WTC11 (cell line): ENCODE results near the gene PTPRT. TPM values are rescaled to one million over a fixed set of nuclear protein-coding genes. Genes with fewer than 3 reads are reported as not detected.

Experiments used
- ATAC-seq: fragments of 200-7000 bp; cut with Tn5 transposase; 2 replicates; pipeline ENCODE4 v1.10.0; 2021; ENCODE audit warnings: mild to moderate bottlenecking, moderate library complexity
- CTCF ChIA-PET: fragments of 300-600 bp; sonication (Branson Sonifier 250); formaldehyde crosslinking; loops from one replicate; lab custom pipeline; 2021; ENCODE audit warnings: antibody characterized with exemption; lab: Charles Lee
- POLR2A ChIA-PET: fragments of 350-600 bp; sonication (Branson Sonifier 250); formaldehyde crosslinking; loops from one replicate; lab custom pipeline; 2021; ENCODE audit warnings: antibody characterized with exemption; lab: Charles Lee
- DNase-seq: peaks from one replicate; pipeline ENCODE4 v3.0.0; 2021; ENCODE audit warnings: low spot score
- H3K27ac Mint-ChIP-seq: 2 replicates; pipeline ENCODE4 v1.8.0; 2021; ENCODE audit warnings: mixed read lengths
- H3K27me3 Mint-ChIP-seq: 2 replicates; pipeline ENCODE4 v1.8.0; 2021; ENCODE audit warnings: low read depth, mild to moderate bottlenecking, moderate library complexity, mixed read lengths
- H3K36me3 Mint-ChIP-seq: 2 replicates; pipeline ENCODE4 v1.8.0; 2021; ENCODE audit warnings: mixed read lengths
- H3K4me1 Mint-ChIP-seq: 2 replicates; pipeline ENCODE4 v1.8.0; 2022; ENCODE audit warnings: mixed read lengths
- H3K4me3 Mint-ChIP-seq: 2 replicates; pipeline ENCODE4 v1.8.0; 2021; ENCODE audit warnings: mild to moderate bottlenecking, moderate library complexity, mixed read lengths
- H3K9me3 Mint-ChIP-seq: 2 replicates; pipeline ENCODE4 v1.8.0; 2021; ENCODE audit warnings: mixed read lengths
- ATF1 ChIP-seq: sonication (generic); formaldehyde crosslinking; IDR thresholded peaks from 2 replicates; pipeline ENCODE4 v1.8.1; 2023; ENCODE audit warnings: mild to moderate bottlenecking, moderate library complexity, missing genetic modification reagents
- CREB1 ChIP-seq: sonication (generic); formaldehyde crosslinking; IDR thresholded peaks from 2 replicates; pipeline ENCODE4 v1.8.0; 2023; ENCODE audit warnings: mild to moderate bottlenecking, missing genetic modification reagents
- CTCF ChIP-seq: fragments of 200-600 bp; IDR thresholded peaks from 2 replicates; pipeline ENCODE4 v1.8.0; 2022; ENCODE audit warnings: antibody characterized with exemption
- E2F1 ChIP-seq: sonication (generic); formaldehyde crosslinking; IDR thresholded peaks from 2 replicates; pipeline ENCODE4 v1.8.0; 2022; ENCODE audit warnings: mild to moderate bottlenecking, missing genetic modification reagents
- E2F5 ChIP-seq: sonication (generic); formaldehyde crosslinking; IDR thresholded peaks from 2 replicates; pipeline ENCODE4 v1.8.1; 2022; ENCODE audit warnings: mild to moderate bottlenecking, moderate library complexity, missing genetic modification reagents
- ESRRA ChIP-seq: sonication (generic); formaldehyde crosslinking; IDR thresholded peaks from 2 replicates; pipeline ENCODE4 v1.8.1; 2022; ENCODE audit warnings: mild to moderate bottlenecking, missing genetic modification reagents, borderline replicate concordance
- FOXP1 ChIP-seq: sonication (generic); formaldehyde crosslinking; IDR thresholded peaks from 2 replicates; pipeline ENCODE4 v1.8.0; 2022; ENCODE audit warnings: missing genetic modification reagents, mild to moderate bottlenecking, moderate library complexity, borderline replicate concordance
- IRF2 ChIP-seq: sonication (generic); formaldehyde crosslinking; IDR thresholded peaks from 2 replicates; pipeline ENCODE4 v1.8.0; 2022; ENCODE audit warnings: low read depth, missing genetic modification reagents, borderline replicate concordance
- JAZF1 ChIP-seq: fragments of 250-450 bp; sonication (Bioruptor Pico); IDR thresholded peaks from 2 replicates; pipeline ENCODE4 v1.9.0; 2021; ENCODE audit warnings: moderate library complexity, mild to moderate bottlenecking, inconsistent platforms
- JUN ChIP-seq: sonication (generic); formaldehyde crosslinking; IDR thresholded peaks from 2 replicates; pipeline ENCODE4 v1.8.0; 2023; ENCODE audit warnings: mild to moderate bottlenecking, missing genetic modification reagents
- NFATC4 ChIP-seq: fragments of 250-450 bp; sonication (Bioruptor Pico); IDR thresholded peaks from 2 replicates; pipeline ENCODE4 v1.9.0; 2021; ENCODE audit warnings: mild to moderate bottlenecking
- NR1H2 ChIP-seq: sonication (generic); formaldehyde crosslinking; IDR thresholded peaks from 2 replicates; pipeline ENCODE4 v1.9.0; 2021; ENCODE audit warnings: mild to moderate bottlenecking, moderate library complexity, missing genetic modification reagents
- TCF7 ChIP-seq: sonication (generic); formaldehyde crosslinking; IDR thresholded peaks from 2 replicates; pipeline ENCODE4 v1.8.0; 2022; ENCODE audit warnings: mild to moderate bottlenecking, low read depth, missing genetic modification reagents, moderate library complexity
- ZBTB43 ChIP-seq: sonication (generic); formaldehyde crosslinking; IDR thresholded peaks from 2 replicates; pipeline ENCODE4 v1.8.1; 2023; ENCODE audit warnings: mild to moderate bottlenecking, missing genetic modification reagents
- ZMAT4 ChIP-seq: fragments of 250-450 bp; sonication (Bioruptor Pico); IDR thresholded peaks from 2 replicates; pipeline ENCODE4 v1.9.0; 2021; ENCODE audit warnings: mild to moderate bottlenecking
- ZNF138 ChIP-seq: sonication (generic); formaldehyde crosslinking; conservative IDR thresholded peaks from 2 replicates; pipeline ENCODE4 v1.8.1; 2022; ENCODE audit warnings: mild to moderate bottlenecking, moderate library complexity, missing genetic modification reagents
- ZNF263 ChIP-seq: sonication (generic); formaldehyde crosslinking; IDR thresholded peaks from 2 replicates; pipeline ENCODE4 v1.8.1; 2022; ENCODE audit warnings: low read depth, mild to moderate bottlenecking, moderate library complexity, missing genetic modification reagents
- ZNF317 ChIP-seq: sonication (generic); formaldehyde crosslinking; IDR thresholded peaks from 2 replicates; pipeline ENCODE4 v1.8.1; 2023; ENCODE audit warnings: low read depth, mild to moderate bottlenecking, moderate library complexity, missing genetic modification reagents, borderline replicate concordance
- total RNA-seq: library from RNA; stranded (reverse); gene quantifications from 3 replicates; pipeline ENCODE4 v1.2.3, GENCODE V29; 2021
- TF ChIP-seq, protein P1 (sequence below): sonication (generic); formaldehyde crosslinking; IDR thresholded peaks from 2 replicates; pipeline ENCODE4 v1.8.0; 2022; ENCODE audit warnings: mild to moderate bottlenecking, missing genetic modification reagents
- TF ChIP-seq, protein P2 (sequence below): sonication (generic); formaldehyde crosslinking; conservative IDR thresholded peaks from 2 replicates; pipeline ENCODE4 v1.8.1; 2022; ENCODE audit warnings: mild to moderate bottlenecking, missing genetic modification reagents
- TF ChIP-seq, protein P3 (sequence below): sonication (generic); formaldehyde crosslinking; IDR thresholded peaks from 2 replicates; pipeline ENCODE4 v1.8.0; 2023; ENCODE audit warnings: missing genetic modification reagents

The PTPRT gene
- total RNA-seq, 1 experiment from 2014 or later = 1.1 TPM

- TF ChIP-seq E2F1 (CRISPR knock-in tag) (no peak), ESRRA (CRISPR knock-in tag) (no peak), ZNF317 (CRISPR knock-in tag) (no peak), ZNF263 (no peak), CTCF (no peak), FOXP1 (CRISPR knock-in tag) (no peak)
- TF ChIP-seq, protein P1, sequence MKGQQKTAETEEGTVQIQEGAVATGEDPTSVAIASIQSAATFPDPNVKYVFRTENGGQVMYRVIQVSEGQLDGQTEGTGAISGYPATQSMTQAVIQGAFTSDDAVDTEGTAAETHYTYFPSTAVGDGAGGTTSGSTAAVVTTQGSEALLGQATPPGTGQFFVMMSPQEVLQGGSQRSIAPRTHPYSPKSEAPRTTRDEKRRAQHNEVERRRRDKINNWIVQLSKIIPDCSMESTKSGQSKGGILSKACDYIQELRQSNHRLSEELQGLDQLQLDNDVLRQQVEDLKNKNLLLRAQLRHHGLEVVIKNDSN (CRISPR knock-in tag) = no peak
- TF ChIP-seq, all 79 proteins: peak for 0
Observed at GRCh38 chr20:42756991-42757390, 432.7 kb downstream of the PTPRT start (continued).

DNA sequence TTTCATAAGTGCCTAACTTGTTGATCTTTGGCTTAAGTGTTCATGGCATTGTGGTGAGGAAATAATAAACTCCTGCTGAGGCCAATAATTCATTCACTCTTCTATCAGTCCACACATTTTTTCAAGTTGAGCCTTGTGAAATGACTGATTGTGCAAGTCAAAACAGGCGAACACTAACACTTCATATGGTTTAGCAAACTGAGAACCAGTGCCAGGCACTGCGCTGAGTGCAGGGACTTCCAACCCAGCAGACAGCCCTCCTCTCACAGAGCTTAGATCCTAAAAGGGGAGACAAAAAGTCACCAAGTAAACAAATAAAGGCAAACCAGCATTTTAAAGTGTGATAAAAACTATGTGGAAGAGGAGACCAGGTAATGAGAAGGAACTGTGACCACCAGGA is 435.0 kb downstream of the PTPRT start:
- no peak overlapping the region for H3K27ac Mint-ChIP-seq
- H3K36me3 Mint-ChIP-seq = 0 out of 2 replicates have a peak, but pooled peaks cover 2% of the 10 kb centered on the region
- POLR2A ChIA-PET = no interaction called here
- CTCF ChIA-PET = no interaction called here
- TF ChIP-seq, protein P2, sequence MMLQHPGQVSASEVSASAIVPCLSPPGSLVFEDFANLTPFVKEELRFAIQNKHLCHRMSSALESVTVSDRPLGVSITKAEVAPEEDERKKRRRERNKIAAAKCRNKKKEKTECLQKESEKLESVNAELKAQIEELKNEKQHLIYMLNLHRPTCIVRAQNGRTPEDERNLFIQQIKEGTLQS (CRISPR knock-in tag) = no peak
- TF ChIP-seq, protein P1 (CRISPR knock-in tag) = no peak
- no peak for TF ChIP-seq JAZF1 (CRISPR knock-in tag)
- TF ChIP-seq ATF1 (CRISPR knock-in tag) = no peak
- TF ChIP-seq JUN (CRISPR knock-in tag) = no peak
- no peak for TF ChIP-seq ZBTB43
- no peak for TF ChIP-seq ZMAT4
- TF ChIP-seq ESRRA (CRISPR knock-in tag) = no peak
- TF ChIP-seq TCF7 (CRISPR knock-in tag) = no peak
- no peak for TF ChIP-seq NR1H2 (CRISPR knock-in tag)
- no peak for TF ChIP-seq CREB1
- no peak for TF ChIP-seq NFATC4 (CRISPR knock-in tag)
- TF ChIP-seq, protein P3, sequence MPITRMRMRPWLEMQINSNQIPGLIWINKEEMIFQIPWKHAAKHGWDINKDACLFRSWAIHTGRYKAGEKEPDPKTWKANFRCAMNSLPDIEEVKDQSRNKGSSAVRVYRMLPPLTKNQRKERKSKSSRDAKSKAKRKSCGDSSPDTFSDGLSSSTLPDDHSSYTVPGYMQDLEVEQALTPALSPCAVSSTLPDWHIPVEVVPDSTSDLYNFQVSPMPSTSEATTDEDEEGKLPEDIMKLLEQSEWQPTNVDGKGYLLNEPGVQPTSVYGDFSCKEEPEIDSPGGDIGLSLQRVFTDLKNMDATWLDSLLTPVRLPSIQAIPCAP = no peak
- TF ChIP-seq IRF2 (CRISPR knock-in tag) = no peak
- no peak for TF ChIP-seq E2F5 (CRISPR knock-in tag)
- no peak for TF ChIP-seq ZNF138
- TF ChIP-seq, all 79 proteins: peak for 0
- Mint-ChIP-seq H3K4me3 (no peak overlapping the region), H3K4me1 (peaks cover 2% of the 10 kb centered on the region), H3K27me3 (peaks cover 2% of the 10 kb centered on the region; the same call in 1 of the 2 replicates), H3K9me3 (peaks cover 2% of the 10 kb centered on the region)
- ATAC-seq = no peak
- DNase-seq = no peak
